ENCODE data around the gene DVL1.

The DVL1 gene

GRCh38 chr1:1349256-1350012, at the start of gene DVL1:
Gene DVL1 (minus strand): TSS chr1:1349418. CDS start chr1:1349065, 353 bp downstream.
- peak; percentile 81 for DNase-seq (ENCODE audit: low read depth)
- TF ChIP-seq MYC (IDR thresholded peaks at IDR 0.05; ENCODE audit: low read depth, low read length) (0 out of 2 replicates have a peak, but pooled peaks have one; percentile 3), MAX (IDR thresholded peaks at IDR 0.05; ENCODE audit: low read depth, low read length) (no peak), POLR2A (IDR thresholded peaks at IDR 0.05; ENCODE audit: extremely low read depth, insufficient read length) (peak; percentile 65), CTCF (IDR thresholded peaks at IDR 0.05; ENCODE audit: low read depth, low read length) (peak; percentile 41)
- H3K4me3 ChIP-seq (ENCODE audit: low read depth, low read length) = peak within 1 kb of the TSS; percentile 67

- H3K4me3 ChIP-seq (ENCODE audit: low read depth, low read length) = peak overlapping the region; percentile 85
- DNase-seq (ENCODE audit: low read depth) = no peak
- TF ChIP-seq CTCF (IDR thresholded peaks at IDR 0.05; ENCODE audit: low read depth, low read length) (no peak), POLR2A (IDR thresholded peaks at IDR 0.05; ENCODE audit: extremely low read depth, insufficient read length) (no peak), MYC (IDR thresholded peaks at IDR 0.05; ENCODE audit: low read depth, low read length) (no peak), MAX (IDR thresholded peaks at IDR 0.05; ENCODE audit: low read depth, low read length) (no peak)
These were observed 49.5 kb upstream of the DVL1 start for GRCh38 chr1:1398677-1399186.

- peak overlapping the region; percentile 85 for H3K4me3 ChIP-seq (ENCODE audit: low read depth, low read length)
- DNase-seq (ENCODE audit: low read depth) = peak; percentile 81
- TF ChIP-seq CTCF (IDR thresholded peaks at IDR 0.05; ENCODE audit: low read depth, low read length) (no peak), MAX (IDR thresholded peaks at IDR 0.05; ENCODE audit: low read depth, low read length) (peak; percentile 88), MYC (IDR thresholded peaks at IDR 0.05; ENCODE audit: low read depth, low read length) (peak; percentile 93), POLR2A (IDR thresholded peaks at IDR 0.05; ENCODE audit: extremely low read depth, insufficient read length) (no peak)
These were observed 48.8 kb upstream of the DVL1 start for GRCh38 chr1:1397839-1398523.

- no peak overlapping the region for H3K4me3 ChIP-seq (ENCODE audit: low read depth, low read length)
- DNase-seq (ENCODE audit: low read depth) = no peak
- TF ChIP-seq POLR2A (IDR thresholded peaks at IDR 0.05; ENCODE audit: extremely low read depth, insufficient read length) (no peak), MYC (IDR thresholded peaks at IDR 0.05; ENCODE audit: low read depth, low read length) (no peak), CTCF (IDR thresholded peaks at IDR 0.05; ENCODE audit: low read depth, low read length) (no peak), MAX (IDR thresholded peaks at IDR 0.05; ENCODE audit: low read depth, low read length) (no peak)
These were observed 45.9 kb upstream of the DVL1 start for GRCh38 chr1:1395166-1395565.

- TF ChIP-seq CTCF (IDR thresholded peaks at IDR 0.05; ENCODE audit: low read depth, low read length) = no peak
- no peak for TF ChIP-seq MYC (IDR thresholded peaks at IDR 0.05; ENCODE audit: low read depth, low read length)
- no peak for TF ChIP-seq POLR2A (IDR thresholded peaks at IDR 0.05; ENCODE audit: extremely low read depth, insufficient read length)
- no peak for TF ChIP-seq MAX (IDR thresholded peaks at IDR 0.05; ENCODE audit: low read depth, low read length)
- H3K4me3 ChIP-seq (ENCODE audit: low read depth, low read length) = no peak overlapping the region
- no peak for DNase-seq (ENCODE audit: low read depth)
These were observed 44.9 kb upstream of the DVL1 start for GRCh38 chr1:1394116-1394515.

Data from NB4 (cell line).